Keratinocyte (primary cell): ENCODE data around the gene DNAH8. TPM values are rescaled to one million over a fixed set of nuclear protein-coding genes. Genes with fewer than 3 reads are reported as not detected.

ENCODE experiments used
- DNase-seq: peaks from one replicate; pipeline ENCODE4 v3.0.0-alpha.2; 2011; ENCODE audit warnings: low read depth, missing footprints, low spot score
- FAIRE-seq: peaks from 2 replicates; lab custom pipeline; 2011; peaks lifted over from hg19 to GRCh38; lab: Jason Lieb, UNC
- H2AFZ ChIP-seq: 2 replicates; pipeline ENCODE4 v1.6.0; 2012; ENCODE audit warnings: low read length, control low read depth, inconsistent platforms; ENCODE audit not compliant: control insufficient read depth
- H3K27ac ChIP-seq: 2 replicates; pipeline ENCODE4 v1.5.1; 2011; ENCODE audit warnings: low read length; ENCODE audit not compliant: control insufficient read depth, insufficient read depth
- H3K27me3 ChIP-seq: 3 replicates; pipeline ENCODE4 v1.6.0; 2011; ENCODE audit warnings: low read length; ENCODE audit not compliant: control insufficient read depth, insufficient read depth; ENCODE audit errors: extremely low read depth
- H3K36me3 ChIP-seq, 2 experiments: 2 replicates in 1 of 2; 3 replicates in 1 of 2; pipeline ENCODE4 v1.5.1; 2011; ENCODE audit warnings: low read length in 2 of 2, mild to moderate bottlenecking in 1 of 2; ENCODE audit not compliant: control insufficient read depth in 2 of 2, insufficient read depth in 2 of 2; ENCODE audit errors: extremely low read depth in 1 of 2
- H3K4me1 ChIP-seq: 3 replicates; pipeline ENCODE4 v1.5.1; 2011; ENCODE audit warnings: low read length; ENCODE audit not compliant: control insufficient read depth, insufficient read depth; ENCODE audit errors: extremely low read depth
- H3K4me2 ChIP-seq: 3 replicates; pipeline ENCODE4 v1.6.0; 2011; ENCODE audit warnings: low read depth, low read length; ENCODE audit not compliant: control insufficient read depth, insufficient read depth; ENCODE audit errors: extremely low read depth
- H3K4me3 ChIP-seq, 3 experiments: fragments of 200-600 bp in 1 of 3; sonication (generic) in 1 of 3; 2 replicates in 2 of 3; 3 replicates in 1 of 3; pipeline ENCODE4 v1.5.1; 2011 to 2016; ENCODE audit warnings: low read length in 3 of 3, mild to moderate bottlenecking in 3 of 3, control low read depth in 2 of 3, inconsistent platforms in 1 of 3, low read depth in 1 of 3, mixed read lengths in 1 of 3, mixed run types in 1 of 3, moderate library complexity in 1 of 3; ENCODE audit not compliant: control insufficient read depth in 2 of 3, insufficient read depth in 2 of 3; ENCODE audit errors: extremely low read depth in 1 of 3
- H3K79me2 ChIP-seq: 2 replicates; pipeline ENCODE4 v1.6.0; 2012; ENCODE audit warnings: low read length; ENCODE audit not compliant: control insufficient read depth, insufficient read depth
- H3K9ac ChIP-seq: 3 replicates; pipeline ENCODE4 v1.6.0; 2011; ENCODE audit warnings: low read length; ENCODE audit not compliant: control insufficient read depth, insufficient read depth; ENCODE audit errors: extremely low read depth
- H3K9me1 ChIP-seq: 3 replicates; pipeline ENCODE4 v1.6.0; 2011; ENCODE audit warnings: low read length; ENCODE audit not compliant: control insufficient read depth, insufficient read depth; ENCODE audit errors: extremely low read depth
- H3K9me3 ChIP-seq: 2 replicates; pipeline ENCODE4 v1.5.1; 2012; ENCODE audit warnings: low read depth, low read length; ENCODE audit not compliant: control insufficient read depth
- H4K20me1 ChIP-seq: 3 replicates; pipeline ENCODE4 v1.6.0; 2011; ENCODE audit warnings: low read length; ENCODE audit not compliant: control insufficient read depth, insufficient read depth; ENCODE audit errors: extremely low read depth
- EZH2 ChIP-seq: IDR thresholded peaks from one replicate; pipeline ENCODE4 v1.6.1; 2012; ENCODE audit warnings: inconsistent platforms, mild to moderate bottlenecking, low read length, moderate library complexity
- dilution Hi-C: fragments of 300-500 bp; cut with MboI; formaldehyde crosslinking; loops from one replicate; pipeline ENCODE4 v1.7.0; 2020; ENCODE audit warnings: low sequenced_read_pairs; ENCODE audit not compliant: extremely low pct_ligation_motif_present
- polyA plus RNA-seq, 5 experiments: library from polyadenylated mRNA; depleted of rRNA in 3 of 5; stranded (reverse) in 3 of 5; stranded (forward) in 1 of 5; unstranded in 1 of 5; fragments of >200 nt; gene quantifications; 1 replicate in 1 of 5; 2 replicates in 3 of 5; 3 replicates in 1 of 5; pipeline versions ENCODE4 v1.2.1 to v1.2.3, GENCODE V29; 2011 to 2012; ENCODE audit warnings: missing spikeins in 2 of 5, low read depth in 1 of 5, low replicate concordance in 1 of 5
- TF ChIP-seq, protein P1 (sequence below), 3 experiments: IDR thresholded peaks in 1 of 3; conservative IDR thresholded peaks in 1 of 3; optimal IDR thresholded peaks in 1 of 3; 2 replicates in 2 of 3; 3 replicates in 1 of 3; pipeline versions ENCODE3 to v1.5.1; 2011; ENCODE audit warnings: low read length in 3 of 3, mild to moderate bottlenecking in 3 of 3, moderate library complexity in 2 of 3, control low read depth in 1 of 3, inconsistent platforms in 1 of 3; ENCODE audit not compliant: insufficient read depth in 2 of 3; ENCODE audit errors: extremely low read depth in 1 of 3

The DNAH8 gene
- polyA plus RNA-seq, 1 donor (not counting 4 experiments of a cell fraction or from before 2014, with no cell fraction given), result 0.01 TPM

DNA sequence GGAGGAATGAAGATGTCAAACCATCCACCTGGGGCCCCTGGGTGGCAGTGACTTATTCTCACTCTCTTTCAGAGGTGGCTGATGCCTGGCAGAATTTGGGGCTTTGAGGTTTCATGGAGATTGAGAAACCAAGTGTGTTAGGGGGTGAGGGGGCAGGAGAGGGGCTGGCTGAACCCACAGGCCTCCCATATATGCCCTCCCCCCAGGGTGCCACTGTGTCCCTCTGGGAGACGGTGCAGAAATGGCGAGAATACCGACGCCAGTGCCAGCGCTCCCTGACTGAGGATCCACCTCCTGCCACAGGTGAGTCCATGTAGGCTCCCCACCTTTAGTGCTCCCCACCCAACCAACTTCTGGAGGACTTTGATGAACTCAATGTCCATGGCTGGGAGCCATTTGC, 341.1 kb downstream of the DNAH8 start:
- no peak overlapping the region for H3K9ac ChIP-seq
- H3K36me3 ChIP-seq, result no peaks in the 10 kb centered on the region
- H3K4me2 ChIP-seq, result no peak overlapping the region
- FAIRE-seq (no peak), DNase-seq (no peak)
- H3K79me2 ChIP-seq, result no peaks in the 10 kb centered on the region
- H3K4me1 ChIP-seq, result peaks cover 9% of the 10 kb centered on the region
- H3K27ac ChIP-seq, result no peak overlapping the region
- H3K9me3 ChIP-seq, result no peaks in the 10 kb centered on the region
- H2AFZ ChIP-seq, result no peak overlapping the region
- dilution Hi-C loops, result no loop called here
- H3K27me3 ChIP-seq, result peaks cover 28% of the 10 kb centered on the region
- TF ChIP-seq, protein P1, sequence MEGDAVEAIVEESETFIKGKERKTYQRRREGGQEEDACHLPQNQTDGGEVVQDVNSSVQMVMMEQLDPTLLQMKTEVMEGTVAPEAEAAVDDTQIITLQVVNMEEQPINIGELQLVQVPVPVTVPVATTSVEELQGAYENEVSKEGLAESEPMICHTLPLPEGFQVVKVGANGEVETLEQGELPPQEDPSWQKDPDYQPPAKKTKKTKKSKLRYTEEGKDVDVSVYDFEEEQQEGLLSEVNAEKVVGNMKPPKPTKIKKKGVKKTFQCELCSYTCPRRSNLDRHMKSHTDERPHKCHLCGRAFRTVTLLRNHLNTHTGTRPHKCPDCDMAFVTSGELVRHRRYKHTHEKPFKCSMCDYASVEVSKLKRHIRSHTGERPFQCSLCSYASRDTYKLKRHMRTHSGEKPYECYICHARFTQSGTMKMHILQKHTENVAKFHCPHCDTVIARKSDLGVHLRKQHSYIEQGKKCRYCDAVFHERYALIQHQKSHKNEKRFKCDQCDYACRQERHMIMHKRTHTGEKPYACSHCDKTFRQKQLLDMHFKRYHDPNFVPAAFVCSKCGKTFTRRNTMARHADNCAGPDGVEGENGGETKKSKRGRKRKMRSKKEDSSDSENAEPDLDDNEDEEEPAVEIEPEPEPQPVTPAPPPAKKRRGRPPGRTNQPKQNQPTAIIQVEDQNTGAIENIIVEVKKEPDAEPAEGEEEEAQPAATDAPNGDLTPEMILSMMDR (optimal IDR thresholded peaks at IDR 0.05 in 1 of 3, IDR thresholded peaks at IDR 0.05 in 1 of 3, conservative IDR thresholded peaks at IDR 0.05 in 1 of 3; ENCODE audit: extremely low read depth in 1 of 3, insufficient read depth in 2 of 3, low read length in 3 of 3), result no peak
- H3K9me1 ChIP-seq, result no peaks in the 10 kb centered on the region
- H4K20me1 ChIP-seq, result no peaks in the 10 kb centered on the region
- no peak overlapping the region for H3K4me3 ChIP-seq

DNA sequence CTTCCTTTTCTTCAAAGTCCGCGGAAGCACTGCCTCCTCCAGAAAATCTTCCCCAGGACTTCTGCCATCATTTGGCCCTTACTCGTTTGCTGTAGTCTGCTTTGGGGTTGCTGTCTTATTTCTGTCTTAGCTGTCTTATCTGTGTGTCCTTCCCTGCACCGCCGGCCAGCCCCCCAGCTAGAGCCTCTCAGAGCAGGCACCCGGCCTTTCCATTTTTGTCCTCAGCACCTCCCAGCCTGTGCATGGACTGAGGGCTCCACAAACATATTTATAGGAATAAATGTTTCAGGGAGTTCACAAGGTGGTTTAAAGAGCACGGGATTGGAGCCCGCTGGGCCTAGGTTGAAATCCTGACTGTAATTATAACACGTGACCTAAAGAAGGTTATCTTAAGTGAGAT, 341.6 kb downstream of the DNAH8 start:
- dilution Hi-C loops, result no loop called here
- Histone ChIP-seq H3K9ac (no peak overlapping the region), H2AFZ (no peak overlapping the region), H3K4me3 (no peak overlapping the region), H3K9me3 (no peaks in the 10 kb centered on the region), H3K27me3 (peaks cover 33% of the 10 kb centered on the region), H3K79me2 (no peaks in the 10 kb centered on the region), H3K4me2 (no peak overlapping the region), H3K9me1 (no peaks in the 10 kb centered on the region), H4K20me1 (no peaks in the 10 kb centered on the region), H3K4me1 (peaks cover 4% of the 10 kb centered on the region), H3K27ac (no peak overlapping the region), H3K36me3 (no peaks in the 10 kb centered on the region)
- TF ChIP-seq, protein P1 (optimal IDR thresholded peaks at IDR 0.05 in 1 of 3, IDR thresholded peaks at IDR 0.05 in 1 of 3, conservative IDR thresholded peaks at IDR 0.05 in 1 of 3; ENCODE audit: extremely low read depth in 1 of 3, insufficient read depth in 2 of 3, low read length in 3 of 3), result no peak
- no peak for TF ChIP-seq EZH2
- FAIRE-seq (no peak), DNase-seq (no peak)
